Left ventricle myocardium inferior (tissue), 1 donor: Measurements from ENCODE around the gene CRHR1. TPM values are rescaled to one million over a fixed set of nuclear protein-coding genes. Genes with fewer than 3 reads are reported as not detected.

Experiments used
- DNase-seq: peaks from one replicate; pipeline ENCODE4 v3.0.0-alpha.2; 2020
- H3K27ac ChIP-seq: fragments of 200-600 bp; replicated peaks from 2 replicates; pipeline ENCODE4 v1.8.0; 2021
- H3K27me3 ChIP-seq: fragments of 200-600 bp; 2 replicates; pipeline ENCODE4 v1.8.0; 2021; ENCODE audit warnings: low read depth
- H3K36me3 ChIP-seq: fragments of 200-600 bp; 2 replicates; pipeline ENCODE4 v1.8.0; 2021
- H3K4me1 ChIP-seq: fragments of 200-600 bp; 2 replicates; pipeline ENCODE4 v1.8.0; 2021
- H3K4me3 ChIP-seq: fragments of 200-600 bp; 2 replicates; pipeline ENCODE4 v1.8.0; 2021; ENCODE audit warnings: mild to moderate bottlenecking, moderate library complexity
- H3K9me3 ChIP-seq: fragments of 200-600 bp; replicated peaks from 2 replicates; pipeline ENCODE4 v1.8.0; 2021
- CTCF ChIP-seq: fragments of 200-600 bp; IDR thresholded peaks from 2 replicates; pipeline ENCODE4 v1.8.0; 2021; ENCODE audit warnings: antibody characterized with exemption, mild to moderate bottlenecking, borderline replicate concordance
- intact Hi-C: fragments of 100-400 bp; cut with micrococcal nuclease; formaldehyde crosslinking; loops from one replicate; pipeline ENCODE4 v1.11.0; 2022
- total RNA-seq: library from RNA; stranded (reverse); fragmentation: NEBNext Ultra II Directional; extraction: Animal tissue kit (Norgen Biotek cat#: 25700); gene quantifications from one replicate; pipeline ENCODE4 v1.2.1, GENCODE V29; 2021
- donor health status: DM: no; HTN: yes; CAD: no; lungs with severe emphysema.

Gene CRHR1
- total RNA-seq, 1 donor from 2014 or later, result not detected

- DNase-seq, result no peak
- no peak overlapping the region for H3K4me3 ChIP-seq
- intact Hi-C loops, result no loop called here
- H3K4me1 ChIP-seq, result no peaks in the 10 kb centered on the region
- TF ChIP-seq CTCF, result no peak
- H3K27me3 ChIP-seq, result peaks cover 100% of the 10 kb centered on the region
- no peak overlapping the region for H3K27ac ChIP-seq
- no peaks in the 10 kb centered on the region for H3K9me3 ChIP-seq
- no peaks in the 10 kb centered on the region for H3K36me3 ChIP-seq
Measured at GRCh38 chr17:45792995-45793755, 9.1 kb downstream of the CRHR1 start.

GRCh38 chr17:45793999-45794540, 9.9 kb downstream of the CRHR1 start:
- no peak for DNase-seq
- TF ChIP-seq CTCF, result no peak
- Histone ChIP-seq H3K9me3 (no peaks in the 10 kb centered on the region), H3K4me1 (no peaks in the 10 kb centered on the region), H3K36me3 (no peaks in the 10 kb centered on the region), H3K27me3 (peaks cover 100% of the 10 kb centered on the region), H3K27ac (no peak overlapping the region), H3K4me3 (no peak overlapping the region)
- intact Hi-C loops, result no loop called here

GRCh38 chr17:45794840-45795239, 10.7 kb downstream of the CRHR1 start:
- Histone ChIP-seq H3K27me3 (peaks cover 100% of the 10 kb centered on the region), H3K36me3 (no peaks in the 10 kb centered on the region)
- TF ChIP-seq CTCF, result no peak

GRCh38 chr17:45800816-45801215, 16.7 kb downstream of the CRHR1 start:
- Histone ChIP-seq H3K27me3 (peaks cover 97% of the 10 kb centered on the region), H3K4me1 (no peaks in the 10 kb centered on the region), H3K36me3 (no peaks in the 10 kb centered on the region), H3K9me3 (no peaks in the 10 kb centered on the region), H3K4me3 (no peak overlapping the region), H3K27ac (no peak overlapping the region)
- no peak for DNase-seq
- no peak for TF ChIP-seq CTCF
- intact Hi-C loops, result no loop called here

More at GRCh38 chr17:45794840-45795239, 10.7 kb downstream of the CRHR1 start:
- intact Hi-C loops, result no loop called here
- Histone ChIP-seq H3K4me1 (no peaks in the 10 kb centered on the region), H3K4me3 (no peak overlapping the region), H3K27ac (no peak overlapping the region), H3K9me3 (no peaks in the 10 kb centered on the region)
- DNase-seq, result no peak

- peaks cover 97% of the 10 kb centered on the region for H3K27me3 ChIP-seq
- intact Hi-C loops, result no loop called here
- no peak for TF ChIP-seq CTCF
Measured at GRCh38 chr17:45801421-45801820, 17.3 kb downstream of the CRHR1 start.

More at GRCh38 chr17:45801421-45801820, 17.3 kb downstream of the CRHR1 start:
- DNase-seq, result no peak
- no peaks in the 10 kb centered on the region for H3K36me3 ChIP-seq
- H3K4me1 ChIP-seq, result no peaks in the 10 kb centered on the region
- H3K4me3 ChIP-seq, result no peak overlapping the region
- H3K9me3 ChIP-seq, result no peaks in the 10 kb centered on the region
- H3K27ac ChIP-seq, result no peak overlapping the region
